CD14-positive monocyte (primary cell): ENCODE data around the gene CACNA1D. TPM values are rescaled to one million over a fixed set of nuclear protein-coding genes. Genes with fewer than 3 reads are reported as not detected.

Experiments used
- DNase-seq, 3 donors: peaks; one replicate each; pipeline ENCODE4 v3.0.0-alpha.2; 2011 to 2022
- H2AFZ ChIP-seq: 2 replicates; pipeline ENCODE4 v1.6.0; 2012; ENCODE audit warnings: mild to moderate bottlenecking, low read depth, low read length, inconsistent platforms; ENCODE audit not compliant: insufficient read depth, poor library complexity, severe bottlenecking
- H3K27ac ChIP-seq, 2 donors: 1 replicate in 1 of 2; 2 replicates in 1 of 2; pipeline ENCODE4 v1.5.1; 2012 to 2013; ENCODE audit warnings: low read length in 2 of 2, control low read depth in 1 of 2, inconsistent platforms in 1 of 2, low read depth in 1 of 2, mild to moderate bottlenecking in 1 of 2
- H3K27me3 ChIP-seq, 2 donors: one replicate each; pipeline versions ENCODE4 v1.6.0 to v1.6.1; 2011 to 2013; ENCODE audit warnings: low read length in 2 of 2; ENCODE audit not compliant: control insufficient read depth in 2 of 2, insufficient read depth in 2 of 2
- H3K36me3 ChIP-seq, 2 donors: replicated peaks in 1 of 2; 1 replicate in 1 of 2; 2 replicates in 1 of 2; pipeline versions ENCODE4 v1.5.1 to v1.6.1; 2012 to 2013; ENCODE audit warnings: low read length in 2 of 2, control low read depth in 1 of 2, inconsistent platforms in 1 of 2, mild to moderate bottlenecking in 1 of 2; ENCODE audit not compliant: insufficient read depth in 2 of 2, control insufficient read depth in 1 of 2
- H3K4me1 ChIP-seq, 2 donors: 1 replicate in 1 of 2; 2 replicates in 1 of 2; pipeline versions ENCODE4 v1.5.1 to v1.6.1; 2012 to 2013; ENCODE audit warnings: low read length in 2 of 2, control low read depth in 1 of 2, inconsistent platforms in 1 of 2, mild to moderate bottlenecking in 1 of 2, moderate library complexity in 1 of 2; ENCODE audit not compliant: insufficient read depth in 2 of 2, control insufficient read depth in 1 of 2
- H3K4me2 ChIP-seq: replicated peaks from 2 replicates; pipeline ENCODE3; 2012; ENCODE audit warnings: low read length, moderate library complexity, mild to moderate bottlenecking; ENCODE audit not compliant: poor library complexity, severe bottlenecking; ENCODE audit errors: extremely low read depth
- H3K4me3 ChIP-seq, 3 experiments: fragments of 200-600 bp in 1 of 3; sonication (generic) in 1 of 3; replicated peaks in 1 of 3; 1 replicate in 2 of 3; 2 replicates in 1 of 3; pipeline ENCODE4 v1.5.1; 2011 to 2013; ENCODE audit warnings: low read length in 3 of 3, mild to moderate bottlenecking in 3 of 3, control low read depth in 2 of 3, low read depth in 2 of 3, inconsistent platforms in 1 of 3, moderate library complexity in 1 of 3
- H3K79me2 ChIP-seq: 2 replicates; pipeline ENCODE4 v1.6.0; 2012; ENCODE audit warnings: mild to moderate bottlenecking, control low read depth, inconsistent platforms, low read length, moderate library complexity; ENCODE audit not compliant: insufficient read depth
- H3K9ac ChIP-seq: 2 replicates; pipeline ENCODE4 v1.6.0; 2017; ENCODE audit warnings: low read length, mild to moderate bottlenecking; ENCODE audit not compliant: insufficient read depth, poor library complexity, severe bottlenecking
- H3K9me3 ChIP-seq, 2 donors: replicated peaks in 1 of 2; 1 replicate in 1 of 2; 2 replicates in 1 of 2; pipeline versions ENCODE4 v1.5.1 to v1.6.1; 2012 to 2013; ENCODE audit warnings: low read length in 2 of 2, control low read depth in 1 of 2; ENCODE audit not compliant: control insufficient read depth in 1 of 2, insufficient read depth in 1 of 2
- H4K20me1 ChIP-seq: 2 replicates; pipeline ENCODE4 v1.6.0; 2012; ENCODE audit warnings: mild to moderate bottlenecking, low read length, control low read depth, moderate library complexity; ENCODE audit not compliant: insufficient read depth
- H3K27ac Mint-ChIP-seq, 7 donors: one replicate each; pipeline ENCODE4 v1.8.0; 2020; ENCODE audit warnings: mild to moderate bottlenecking in 7 of 7, mixed read lengths in 7 of 7, moderate library complexity in 6 of 7, inconsistent platforms in 2 of 7
- H3K27me3 Mint-ChIP-seq, 3 donors: one replicate each; pipeline ENCODE4 v1.8.0; 2021 to 2022; ENCODE audit warnings: low read depth in 3 of 3, mild to moderate bottlenecking in 3 of 3, mixed read lengths in 3 of 3, moderate library complexity in 3 of 3, inconsistent platforms in 1 of 3
- H3K36me3 Mint-ChIP-seq, 2 donors: one replicate each; pipeline ENCODE4 v1.8.0; 2020; ENCODE audit warnings: mixed read lengths in 2 of 2, inconsistent platforms in 1 of 2, mild to moderate bottlenecking in 1 of 2
- H3K4me1 Mint-ChIP-seq: one replicate; pipeline ENCODE4 v1.8.0; 2020; ENCODE audit warnings: mild to moderate bottlenecking, mixed read lengths
- H3K4me3 Mint-ChIP-seq, 2 donors: one replicate each; pipeline ENCODE4 v1.8.0; 2020; ENCODE audit warnings: mild to moderate bottlenecking in 2 of 2, mixed read lengths in 2 of 2, moderate library complexity in 1 of 2
- H3K9me3 Mint-ChIP-seq, 7 donors: one replicate each; pipeline ENCODE4 v1.8.0; 2020 to 2022; ENCODE audit warnings: mixed read lengths in 7 of 7, mild to moderate bottlenecking in 6 of 7, moderate library complexity in 6 of 7, inconsistent platforms in 2 of 7
- CTCF ChIP-seq: fragments of 200-600 bp; IDR thresholded peaks from one replicate; pipeline ENCODE4 v1.8.0; 2022; ENCODE audit warnings: antibody characterized with exemption, mild to moderate bottlenecking
- WGBS: methylation state at CpG from one replicate; pipeline ENCODE4 v1.1.5; 2013; ENCODE audit warnings: missing lambda C conversion rate; ENCODE audit not compliant: insufficient coverage; 5-methylcytosine and 5-hydroxymethylcytosine counted together
- intact Hi-C, 2 donors: fragments of 100-400 bp; cut with micrococcal nuclease; formaldehyde crosslinking; loops; one replicate each; pipeline versions ENCODE4 v1.15.0 to v1.15.1; 2023
- polyA plus RNA-seq, 3 donors: library from polyadenylated mRNA; depleted of rRNA in 1 of 3; unstranded in 2 of 3; stranded (reverse) in 1 of 3; fragments of 300-500 nt in 2 of 3; fragments of >200 nt in 1 of 3; fragmentation: Illumina TruSeq in 2 of 3; gene quantifications; 1 replicate in 2 of 3; 2 replicates in 1 of 3; pipeline ENCODE4 v1.2.3, GENCODE V29; 2012 to 2021

The CACNA1D gene
- polyA plus RNA-seq, 3 donors = 0.29 to 1.2 (median 0.98) TPM

GRCh38 chr3:53747559-53747958 is 253.1 kb downstream of the CACNA1D start:
- DNase-seq = no peak
- H3K4me1 ChIP-seq = peaks cover 47 to 49% of the 10 kb centered on the region in 2 donors
- WGBS = 93% methylated on average over 4 of the region's 4 CpGs
- H3K4me3 Mint-ChIP-seq = no peak overlapping the region
- no peak overlapping the region for H3K4me2 ChIP-seq
- no peaks in the 10 kb centered on the region for H3K9me3 ChIP-seq
- H3K27me3 Mint-ChIP-seq = peaks cover 1 to 4% (median 2%) of the 10 kb centered on the region in 3 donors
- no peak overlapping the region for H2AFZ ChIP-seq
- peak overlapping the region; percentile 99 to 100 (median 100) for H3K27ac Mint-ChIP-seq
- no peak overlapping the region for H3K9ac ChIP-seq
- H3K4me3 ChIP-seq = no peak overlapping the region
- peaks cover 0 to 4% (median 0%) of the 10 kb centered on the region in 7 donors for H3K9me3 Mint-ChIP-seq
- H3K27ac ChIP-seq = peak overlapping the region; percentile 95 to 99
- H3K79me2 ChIP-seq = no peaks in the 10 kb centered on the region
- TF ChIP-seq CTCF = no peak
- H3K36me3 ChIP-seq = no peaks in the 10 kb centered on the region
- H4K20me1 ChIP-seq = no peaks in the 10 kb centered on the region
- intact Hi-C loops = loop anchor here in 1 of 2 donors (10.0 kb wide), 1 partner anchor 137 kb away; the partner anchor contains the start of gene ACTR8
- no peaks in the 10 kb centered on the region for H3K27me3 ChIP-seq
- peaks cover 6 to 7% of the 10 kb centered on the region in 2 donors for H3K36me3 Mint-ChIP-seq
- H3K4me1 Mint-ChIP-seq = peaks cover 52% of the 10 kb centered on the region

GRCh38 chr3:53748512-53749271 is 254.3 kb downstream of the CACNA1D start:
- peaks cover 1 to 5% (median 2%) of the 10 kb centered on the region in 3 donors for H3K27me3 Mint-ChIP-seq
- no peaks in the 10 kb centered on the region for H4K20me1 ChIP-seq
- peaks cover 58% of the 10 kb centered on the region for H3K4me1 Mint-ChIP-seq
- H3K4me3 ChIP-seq = peak overlapping the region in 1 of 3 experiments; percentile 42
- peak overlapping the region; percentile 95 to 99 for H3K27ac ChIP-seq
- H3K79me2 ChIP-seq = no peaks in the 10 kb centered on the region
- peak overlapping the region; percentile 78 for H3K9ac ChIP-seq
- no peak for TF ChIP-seq CTCF
- H3K36me3 Mint-ChIP-seq = peaks cover 6 to 7% of the 10 kb centered on the region in 2 donors
- H2AFZ ChIP-seq = no peak overlapping the region
- peaks cover 54 to 59% of the 10 kb centered on the region in 2 donors for H3K4me1 ChIP-seq
- no peaks in the 10 kb centered on the region for H3K36me3 ChIP-seq
- peak overlapping the region; percentile 54 for H3K4me2 ChIP-seq
- no peaks in the 10 kb centered on the region for H3K9me3 ChIP-seq
- intact Hi-C loops = loop anchor here in 1 of 2 donors (10.0 kb wide), 1 partner anchor 136 kb away; the partner anchor contains the start of gene ACTR8
- DNase-seq = peak; percentile 86 to 96 (median 95)
- WGBS = 33% methylated on average over 3 of the region's 8 CpGs
- peaks cover 0 to 4% (median 0%) of the 10 kb centered on the region in 7 donors for H3K9me3 Mint-ChIP-seq
- H3K4me3 Mint-ChIP-seq = peak overlapping the region; percentile 64 to 79
- H3K27ac Mint-ChIP-seq = peak overlapping the region; percentile 99 to 100 (median 100)
- H3K27me3 ChIP-seq = no peaks in the 10 kb centered on the region
